Bone marrow (tissue), 2 donors: ENCODE measurements around the gene LTB4R2.

Experiments used
- DNase-seq, 2 donors: peaks; one replicate each; lab custom pipeline; 2025; lab: John Stamatoyannopoulos, UW

LTB4R2 gene

DNA sequence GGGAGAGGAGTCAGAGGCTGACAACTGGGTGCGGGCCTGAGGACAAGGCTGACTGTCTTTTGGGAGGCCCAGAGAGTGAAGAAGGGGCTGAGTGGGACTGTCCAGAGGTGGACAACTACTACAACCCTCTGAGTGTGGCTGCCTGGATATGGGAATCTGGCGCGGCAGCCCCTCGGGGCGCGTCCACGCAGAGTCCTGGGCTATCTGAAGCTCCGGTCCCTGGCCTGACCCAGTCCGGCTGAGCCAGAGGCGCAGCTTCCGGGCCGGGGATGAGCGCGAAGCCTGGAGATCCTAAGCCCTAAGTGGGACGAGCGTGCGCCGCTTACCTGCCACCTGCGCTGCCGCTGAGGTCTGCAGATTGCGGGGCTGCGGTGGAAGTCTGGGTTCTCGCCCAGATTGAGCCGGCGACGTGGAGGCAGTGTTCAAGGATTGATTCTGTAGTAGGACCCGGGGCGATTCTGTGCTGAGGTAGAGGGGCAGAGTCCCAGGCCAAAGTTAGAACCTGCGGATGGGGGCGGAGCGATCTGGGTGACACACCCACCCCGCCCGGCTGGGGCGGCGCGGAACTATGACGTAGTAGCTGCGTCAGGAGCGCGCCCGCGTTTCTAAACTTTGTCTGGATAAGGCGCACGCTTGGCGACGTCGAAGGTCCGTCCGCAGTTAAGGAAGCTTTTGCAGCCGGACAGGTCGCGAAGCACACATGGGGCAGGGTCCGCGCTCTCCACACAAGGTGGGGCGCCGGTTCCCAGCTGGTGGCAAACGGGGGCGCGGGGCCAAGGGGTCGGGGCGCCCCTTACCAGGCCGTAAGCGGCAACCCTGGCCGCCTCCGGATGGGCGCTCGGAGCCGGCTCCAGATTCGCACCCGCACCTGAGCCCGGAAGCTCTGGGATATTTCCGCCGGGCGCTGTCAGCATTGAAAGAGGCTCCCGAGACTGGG lies 10.4 kb upstream of the LTB4R2 start, which contains the start of the genes DHRS1 and NOP9:
TSS of gene DHRS1 (minus strand) at position 526 of the 937 bp plus-strand sequence. CDS start 674 bp downstream, outside the sequence.
TSS of gene NOP9 (plus strand) at position 596 of the 937 bp plus-strand sequence. CDS start at position 701, 105 bp downstream.
- DNase-seq: peak; percentile 60 to 86

- no peak for DNase-seq
Measured at GRCh38 chr14:24300326-24300980, 9.5 kb upstream of the LTB4R2 start.

DNA sequence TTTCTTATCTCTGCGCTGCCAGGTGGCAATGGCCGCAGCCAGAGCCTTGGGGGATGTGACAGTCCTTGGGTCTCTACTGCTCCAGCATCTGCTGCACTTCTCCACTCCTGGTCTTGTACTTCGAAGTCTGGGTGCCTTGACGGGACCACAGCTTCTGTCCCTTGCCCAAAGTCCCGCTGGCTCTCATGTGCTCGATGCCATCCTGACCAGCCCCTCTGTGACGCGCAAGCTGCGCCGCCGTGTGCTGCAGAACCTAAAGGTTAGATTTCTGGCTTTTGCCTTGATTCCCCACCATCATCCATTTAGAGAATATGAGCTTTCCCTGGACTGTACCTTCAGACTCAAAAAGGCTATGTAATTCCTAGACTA lies 5.9 kb upstream of the LTB4R2 start:
- DNase-seq: no peak

DNA sequence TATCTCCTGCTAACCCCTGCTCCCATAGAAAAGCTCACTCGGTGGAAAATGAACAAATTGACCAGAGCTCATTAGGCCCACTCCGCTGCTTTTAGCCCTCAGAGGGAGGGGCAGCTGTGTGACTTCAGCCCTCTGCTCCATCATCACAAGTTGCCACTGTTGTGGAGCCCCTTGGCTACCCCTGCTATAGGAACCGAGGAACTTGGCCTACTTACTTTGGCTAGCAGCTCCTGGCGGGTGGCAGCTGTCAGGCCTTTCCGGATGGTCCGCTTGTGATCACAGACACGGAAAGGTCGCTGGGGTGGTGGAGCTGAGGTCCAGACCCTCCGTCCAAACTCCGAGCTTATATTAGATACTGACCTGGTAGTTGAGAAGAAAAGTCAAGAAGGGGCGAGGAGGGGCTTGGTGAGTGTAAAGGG lies 2.8 kb upstream of the LTB4R2 start:
- no peak for DNase-seq

DNA sequence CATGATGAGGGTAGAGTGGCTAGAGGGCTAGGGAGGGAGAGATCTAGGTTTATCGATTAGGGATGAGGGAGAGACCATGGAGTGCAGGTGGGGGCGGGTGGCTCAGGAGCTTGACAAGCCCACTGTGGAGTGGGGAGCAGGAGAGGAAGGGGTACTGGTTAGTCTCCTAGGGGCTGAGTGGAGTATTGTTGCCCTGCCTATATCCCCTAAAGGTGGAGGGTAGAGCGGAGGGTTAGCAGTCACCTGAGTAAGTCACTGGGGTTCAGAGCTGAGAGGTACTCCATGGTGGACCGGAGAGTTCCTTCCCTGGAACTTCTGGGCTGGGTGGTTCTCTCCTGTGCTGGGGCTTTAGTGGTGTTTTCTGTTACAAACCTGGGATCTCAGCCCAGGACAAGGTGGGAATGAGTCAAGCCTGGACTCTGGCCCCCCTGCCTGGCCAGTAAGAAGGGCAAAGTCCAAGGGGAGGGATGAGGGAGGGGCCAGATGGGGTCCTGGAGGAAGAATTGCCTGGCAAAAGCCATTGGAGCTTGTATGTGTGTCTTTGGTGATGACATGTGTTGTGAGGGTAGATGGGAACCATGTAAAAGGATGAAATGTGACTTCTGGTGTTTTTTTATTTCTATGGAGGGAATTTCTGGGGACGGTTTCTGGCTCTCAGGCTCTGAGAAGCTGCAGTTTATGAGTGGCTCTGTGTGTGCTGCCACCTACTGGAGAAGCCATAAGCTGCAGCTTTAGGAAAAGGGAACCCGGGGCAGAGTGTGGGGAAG lies 2.2 kb upstream of the LTB4R2 start, which contains the start of gene CIDEB:
TSS of gene CIDEB (minus strand) at position 403 of the 767 bp plus-strand sequence. CDS start at position 284, 119 bp downstream.
- peak; percentile 29 to 52 for DNase-seq

DNA sequence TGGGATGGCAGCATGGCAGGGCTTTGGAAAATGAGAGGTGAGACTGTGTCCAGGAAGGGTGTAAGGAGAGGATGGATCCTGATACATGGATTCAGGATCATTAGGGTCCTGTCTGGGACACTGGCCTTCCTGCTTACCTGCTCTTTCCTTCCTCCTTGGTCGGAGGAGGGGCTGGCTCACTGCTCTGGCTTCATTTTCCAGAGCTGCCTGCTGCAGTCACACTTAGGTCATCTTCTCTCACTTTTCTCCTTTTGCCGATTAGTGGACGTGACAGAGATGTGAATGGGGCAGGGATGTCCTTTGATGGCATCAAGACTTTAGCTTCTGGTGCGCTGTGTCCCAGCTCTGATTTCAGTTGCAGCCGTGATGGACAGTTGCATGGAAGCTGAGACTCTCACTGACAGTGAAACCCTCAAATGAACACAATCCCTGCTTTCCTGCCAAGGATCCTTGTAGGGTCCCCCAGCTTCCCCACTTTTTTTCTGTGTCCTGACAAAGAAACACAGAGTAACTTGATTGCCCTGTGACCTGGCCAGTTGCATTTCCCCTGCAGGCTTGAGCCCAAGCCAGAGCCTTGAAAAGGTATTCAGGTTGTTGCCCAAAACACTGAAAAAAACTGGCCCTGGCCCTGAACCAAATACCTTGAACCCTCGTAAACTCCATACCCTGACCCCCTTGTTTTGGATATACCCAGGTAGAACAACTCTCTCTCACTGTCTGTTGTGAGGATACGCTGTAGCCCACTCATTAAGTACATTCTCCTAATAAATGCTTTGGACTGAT lies 1.4 kb upstream of the LTB4R2 start:
- DNase-seq: no peak

DNA sequence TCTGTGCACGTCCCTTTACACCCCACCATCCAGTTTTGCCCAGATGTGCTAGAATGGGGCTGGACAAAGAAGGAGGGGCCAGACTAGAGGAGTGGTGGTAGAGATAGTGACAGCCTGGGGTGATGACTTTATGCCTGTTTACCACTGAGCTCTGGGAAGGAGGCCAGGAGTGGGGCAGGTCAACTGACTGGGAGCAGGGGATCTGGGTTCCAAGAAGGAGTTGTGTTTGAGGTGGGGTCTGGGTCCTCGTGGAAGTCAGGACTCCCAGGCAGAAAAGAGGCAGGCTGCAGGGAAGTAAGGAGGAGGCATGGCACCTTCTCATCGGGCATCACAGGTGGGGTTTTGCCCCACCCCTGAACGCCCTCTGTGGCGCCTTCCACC lies 315 bp downstream of the LTB4R2 start:
- no peak for DNase-seq

DNA sequence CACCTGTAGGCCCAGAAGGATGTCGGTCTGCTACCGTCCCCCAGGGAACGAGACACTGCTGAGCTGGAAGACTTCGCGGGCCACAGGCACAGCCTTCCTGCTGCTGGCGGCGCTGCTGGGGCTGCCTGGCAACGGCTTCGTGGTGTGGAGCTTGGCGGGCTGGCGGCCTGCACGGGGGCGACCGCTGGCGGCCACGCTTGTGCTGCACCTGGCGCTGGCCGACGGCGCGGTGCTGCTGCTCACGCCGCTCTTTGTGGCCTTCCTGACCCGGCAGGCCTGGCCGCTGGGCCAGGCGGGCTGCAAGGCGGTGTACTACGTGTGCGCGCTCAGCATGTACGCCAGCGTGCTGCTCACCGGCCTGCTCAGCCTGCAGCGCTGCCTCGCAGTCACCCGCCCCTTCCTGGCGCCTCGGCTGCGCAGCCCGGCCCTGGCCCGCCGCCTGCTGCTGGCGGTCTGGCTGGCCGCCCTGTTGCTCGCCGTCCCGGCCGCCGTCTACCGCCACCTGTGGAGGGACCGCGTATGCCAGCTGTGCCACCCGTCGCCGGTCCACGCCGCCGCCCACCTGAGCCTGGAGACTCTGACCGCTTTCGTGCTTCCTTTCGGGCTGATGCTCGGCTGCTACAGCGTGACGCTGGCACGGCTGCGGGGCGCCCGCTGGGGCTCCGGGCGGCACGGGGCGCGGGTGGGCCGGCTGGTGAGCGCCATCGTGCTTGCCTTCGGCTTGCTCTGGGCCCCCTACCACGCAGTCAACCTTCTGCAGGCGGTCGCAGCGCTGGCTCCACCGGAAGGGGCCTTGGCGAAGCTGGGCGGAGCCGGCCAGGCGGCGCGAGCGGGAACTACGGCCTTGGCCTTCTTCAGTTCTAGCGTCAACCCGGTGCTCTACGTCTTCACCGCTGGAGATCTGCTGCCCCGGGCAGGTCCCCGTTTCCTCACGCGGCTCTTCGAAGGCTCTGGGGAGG lies 985 bp downstream of the LTB4R2 start, which contains the start of gene LTB4R:
TSS of gene LTB4R (plus strand) at position 857 of the 959 bp plus-strand sequence. CDS start 4,150 bp downstream, outside the sequence.
- peak; percentile 20 to 65 for DNase-seq

DNA sequence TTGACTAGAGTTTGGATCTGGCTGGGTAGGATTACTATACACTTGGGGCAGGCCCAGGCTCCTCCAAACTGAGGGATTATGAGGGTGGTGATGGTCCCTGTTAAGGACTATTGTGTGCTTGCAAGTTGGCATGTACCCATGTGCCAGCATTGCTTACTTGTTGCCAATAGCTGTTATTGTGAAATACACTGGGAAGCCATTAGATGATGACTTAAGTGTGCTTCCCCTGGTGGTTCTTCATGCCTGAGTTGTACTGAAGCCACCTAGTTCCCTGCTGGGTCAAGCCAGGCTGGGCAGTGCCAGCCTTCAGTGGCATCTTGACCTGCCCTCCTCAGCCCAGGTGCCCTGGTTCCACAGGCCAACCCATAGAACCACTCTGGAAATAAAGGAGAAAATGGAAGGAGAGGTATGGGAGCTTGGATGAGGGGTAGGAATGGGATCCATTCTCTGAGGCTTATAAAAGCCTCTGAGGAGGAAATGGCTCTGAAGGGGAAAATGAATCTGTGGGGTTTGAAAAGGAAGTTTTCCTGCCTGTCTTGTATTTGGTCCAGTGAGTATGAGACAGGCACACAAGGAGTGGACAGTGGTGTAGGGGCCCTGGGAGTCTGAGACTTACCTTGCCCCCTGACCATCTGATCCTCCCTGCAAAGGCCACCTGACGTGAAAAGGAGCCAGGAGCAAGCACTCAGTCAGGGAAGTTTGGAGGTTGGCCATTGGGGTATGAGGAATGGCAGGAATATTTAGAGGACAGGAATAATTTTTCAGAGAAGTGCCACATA lies 2.1 kb downstream of the LTB4R2 start:
- peak in 1 of 2 donors; percentile 36 for DNase-seq

DNA sequence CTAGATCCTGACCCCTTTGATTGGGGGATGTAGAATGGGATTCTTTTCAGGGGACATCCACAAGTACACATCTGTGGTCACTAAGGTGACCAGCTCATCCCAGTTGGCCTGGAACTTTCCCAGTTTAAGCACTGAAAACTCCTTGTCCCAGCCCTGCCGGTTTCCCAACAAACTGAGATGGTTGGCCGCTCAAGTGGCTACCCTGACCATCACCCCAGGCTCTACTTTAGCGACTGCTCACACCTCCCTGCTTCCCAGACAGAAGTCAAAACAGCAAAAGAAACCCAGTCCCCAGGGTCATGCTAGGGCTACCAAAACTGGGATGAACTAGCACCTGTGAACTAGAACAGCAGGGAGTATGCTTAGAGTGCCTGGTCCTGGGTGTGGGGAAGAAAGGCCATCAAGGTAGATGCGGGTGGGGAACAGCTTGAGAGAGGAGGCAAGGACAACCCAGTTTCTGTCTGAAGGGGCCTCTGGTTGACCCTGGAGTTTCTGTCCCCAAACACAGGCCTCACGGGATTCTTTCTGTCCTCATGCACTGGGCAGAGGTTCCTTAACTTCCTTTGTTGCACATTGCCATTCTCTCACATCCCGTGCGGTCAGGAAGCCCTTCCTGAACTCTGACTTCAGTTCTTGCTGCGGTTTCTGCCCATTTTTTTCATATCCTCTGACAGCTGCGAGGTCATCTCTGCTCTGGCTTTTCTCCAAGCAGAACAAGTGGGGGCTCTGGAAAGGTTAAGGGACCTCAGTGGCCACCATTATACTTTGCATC lies 3.0 kb downstream of the LTB4R2 start:
- DNase-seq: peak; percentile 20 to 67

DNA sequence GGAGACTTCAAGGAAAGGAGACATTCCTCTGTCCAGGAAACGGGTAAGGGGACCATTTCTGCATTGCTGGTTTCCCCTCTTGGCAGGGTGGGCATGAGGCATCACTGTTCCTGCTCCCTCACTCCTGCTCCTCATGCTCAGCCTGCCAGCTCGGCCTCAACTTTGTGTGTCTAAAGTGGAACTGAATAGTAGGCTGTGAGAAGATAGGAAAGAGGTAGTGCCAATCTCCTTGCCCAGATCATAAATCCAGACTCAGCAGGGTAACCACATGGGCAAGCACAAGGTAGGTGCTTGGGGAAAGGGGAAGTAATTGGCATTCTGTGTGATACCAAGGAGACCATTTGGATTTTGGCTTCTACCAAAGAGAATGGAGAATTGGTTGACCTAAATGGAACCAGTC lies 4.0 kb downstream of the LTB4R2 start:
- peak in 1 of 2 donors; percentile 44 for DNase-seq

DNA sequence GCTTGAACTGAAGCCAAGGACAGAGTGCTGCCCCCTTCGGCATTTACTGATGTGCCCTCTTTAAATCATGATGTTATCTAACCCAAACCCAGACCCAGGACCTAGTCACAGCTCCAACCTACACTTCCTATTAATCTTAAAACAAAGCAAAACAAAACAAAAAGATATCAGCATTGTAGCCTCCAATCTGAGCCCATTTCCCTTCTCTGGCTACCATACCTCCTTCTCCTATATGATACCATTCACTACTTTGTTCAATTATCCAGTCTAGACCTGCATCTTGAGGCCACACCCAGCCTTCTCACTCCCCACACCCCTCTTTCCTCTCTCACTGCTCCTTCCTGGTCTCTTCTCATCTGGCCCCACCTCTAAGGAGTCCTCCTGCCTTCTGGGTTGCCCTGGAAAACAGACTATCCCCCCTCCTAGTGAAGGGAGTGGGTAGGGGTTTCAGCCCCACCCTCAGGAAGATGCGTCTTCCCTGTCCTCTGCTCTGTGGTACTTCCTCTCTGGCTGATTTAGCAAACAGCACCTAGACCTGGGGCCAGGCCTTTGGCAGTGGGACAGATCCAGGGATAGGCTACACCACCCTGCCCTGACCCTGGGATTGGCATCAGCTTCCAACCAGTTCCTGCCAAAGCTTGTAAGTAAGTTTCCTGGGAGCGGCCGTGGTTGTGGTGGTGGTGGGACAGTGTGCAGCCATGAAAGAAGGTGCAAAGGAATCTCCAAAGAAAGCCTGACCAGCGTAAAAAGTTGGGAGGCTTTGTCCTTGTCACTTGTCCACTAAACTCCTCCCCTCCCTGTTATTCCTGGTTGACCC lies 4.6 kb downstream of the LTB4R2 start:
- DNase-seq: no peak

GRCh38 chr14:24315243-24315806 lies 5.4 kb downstream of the LTB4R2 start:
- DNase-seq: no peak

GRCh38 chr14:24315807-24316596 lies 6.1 kb downstream of the LTB4R2 start:
- no peak for DNase-seq

GRCh38 chr14:24316597-24316950 lies 6.6 kb downstream of the LTB4R2 start:
- DNase-seq: no peak
